ENCODE measurements around the gene NKAIN1.

DNA sequence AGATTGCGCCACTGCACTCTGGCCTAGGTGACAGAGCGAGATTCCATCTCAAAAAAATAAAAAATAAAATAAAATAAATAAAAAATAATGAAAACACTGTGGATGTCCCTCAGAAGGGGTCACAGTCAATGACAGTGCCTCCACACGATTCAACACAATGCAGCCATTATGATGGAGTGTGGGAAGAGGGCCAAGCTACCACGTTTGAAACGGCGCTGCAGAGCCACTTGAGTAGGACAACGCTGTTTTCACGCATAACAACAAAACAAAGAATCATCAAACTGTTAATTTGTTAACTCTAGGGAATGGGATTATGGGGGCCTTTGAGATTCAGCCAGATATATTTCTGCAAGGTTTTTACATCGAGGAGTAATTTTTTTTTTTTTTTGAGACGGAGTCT is 36.5 kb downstream of the NKAIN1 start:
- TF ChIP-seq, protein P1, sequence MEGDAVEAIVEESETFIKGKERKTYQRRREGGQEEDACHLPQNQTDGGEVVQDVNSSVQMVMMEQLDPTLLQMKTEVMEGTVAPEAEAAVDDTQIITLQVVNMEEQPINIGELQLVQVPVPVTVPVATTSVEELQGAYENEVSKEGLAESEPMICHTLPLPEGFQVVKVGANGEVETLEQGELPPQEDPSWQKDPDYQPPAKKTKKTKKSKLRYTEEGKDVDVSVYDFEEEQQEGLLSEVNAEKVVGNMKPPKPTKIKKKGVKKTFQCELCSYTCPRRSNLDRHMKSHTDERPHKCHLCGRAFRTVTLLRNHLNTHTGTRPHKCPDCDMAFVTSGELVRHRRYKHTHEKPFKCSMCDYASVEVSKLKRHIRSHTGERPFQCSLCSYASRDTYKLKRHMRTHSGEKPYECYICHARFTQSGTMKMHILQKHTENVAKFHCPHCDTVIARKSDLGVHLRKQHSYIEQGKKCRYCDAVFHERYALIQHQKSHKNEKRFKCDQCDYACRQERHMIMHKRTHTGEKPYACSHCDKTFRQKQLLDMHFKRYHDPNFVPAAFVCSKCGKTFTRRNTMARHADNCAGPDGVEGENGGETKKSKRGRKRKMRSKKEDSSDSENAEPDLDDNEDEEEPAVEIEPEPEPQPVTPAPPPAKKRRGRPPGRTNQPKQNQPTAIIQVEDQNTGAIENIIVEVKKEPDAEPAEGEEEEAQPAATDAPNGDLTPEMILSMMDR (conservative IDR thresholded peaks at IDR 0.05; ENCODE audit: low read depth, low read length) = no peak
- TF ChIP-seq EZH2phosphoT487 (IDR thresholded peaks at IDR 0.05; ENCODE audit: borderline replicate concordance, low read length) = no peak
